ENCODE data around the gene CEP135. TPM values are rescaled to one million over a fixed set of nuclear protein-coding genes. Genes with fewer than 3 reads are reported as not detected.

CEP135 gene
- total RNA-seq, 1 experiment from 2014 or later = 10.5 TPM

DNA sequence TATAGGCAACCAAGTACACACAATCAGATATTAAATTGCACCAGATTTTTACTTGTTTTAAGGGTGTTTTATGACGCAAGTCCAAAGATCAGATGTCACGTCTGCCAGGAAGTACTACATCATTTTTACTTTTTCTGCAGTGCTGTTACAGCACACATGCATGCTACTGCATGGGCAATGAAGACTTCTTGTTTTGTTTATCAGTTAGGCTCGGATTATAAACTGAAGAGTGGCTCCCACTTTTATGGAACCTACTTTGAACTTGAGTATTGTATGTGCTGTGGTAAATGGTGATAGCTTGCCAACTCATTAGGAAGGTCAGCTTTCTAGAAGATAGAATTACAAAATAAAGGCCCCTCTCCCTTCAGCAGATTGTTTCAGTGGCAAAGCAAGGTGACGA lies 131.6 kb downstream of the CEP135 start:
- Mint-ChIP-seq H3K9me3 (ENCODE audit: unreplicated experiment) (no peaks in the 10 kb centered on the region), H3K4me1 (ENCODE audit: low read depth, unreplicated experiment) (no peaks in the 10 kb centered on the region), H3K27me3 (ENCODE audit: insufficient read depth, unreplicated experiment) (no peaks in the 10 kb centered on the region), H3K27ac (ENCODE audit: unreplicated experiment) (no peak overlapping the region), H3K4me3 (ENCODE audit: unreplicated experiment) (no peak overlapping the region), H3K36me3 (ENCODE audit: insufficient read depth, unreplicated experiment) (no peaks in the 10 kb centered on the region)
- DNase-seq = no peak
- Histone ChIP-seq H3K4me1 (no peaks in the 10 kb centered on the region; the same call in 1 of the 2 replicates), H3K4me3 (ENCODE audit: low read depth, low read length) (no peak overlapping the region), H3K27me3 (replicated peaks; ENCODE audit: control insufficient read depth, insufficient read depth, low read length) (no peaks in the 10 kb centered on the region), H3K36me3 (ENCODE audit: control insufficient read depth, insufficient read depth, low read length) (no peaks in the 10 kb centered on the region), H3K9me3 (no peaks in the 10 kb centered on the region)
- CTCF ChIA-PET = no interaction called here
- POLR2A ChIA-PET = no interaction called here
- TF ChIP-seq, protein P1, sequence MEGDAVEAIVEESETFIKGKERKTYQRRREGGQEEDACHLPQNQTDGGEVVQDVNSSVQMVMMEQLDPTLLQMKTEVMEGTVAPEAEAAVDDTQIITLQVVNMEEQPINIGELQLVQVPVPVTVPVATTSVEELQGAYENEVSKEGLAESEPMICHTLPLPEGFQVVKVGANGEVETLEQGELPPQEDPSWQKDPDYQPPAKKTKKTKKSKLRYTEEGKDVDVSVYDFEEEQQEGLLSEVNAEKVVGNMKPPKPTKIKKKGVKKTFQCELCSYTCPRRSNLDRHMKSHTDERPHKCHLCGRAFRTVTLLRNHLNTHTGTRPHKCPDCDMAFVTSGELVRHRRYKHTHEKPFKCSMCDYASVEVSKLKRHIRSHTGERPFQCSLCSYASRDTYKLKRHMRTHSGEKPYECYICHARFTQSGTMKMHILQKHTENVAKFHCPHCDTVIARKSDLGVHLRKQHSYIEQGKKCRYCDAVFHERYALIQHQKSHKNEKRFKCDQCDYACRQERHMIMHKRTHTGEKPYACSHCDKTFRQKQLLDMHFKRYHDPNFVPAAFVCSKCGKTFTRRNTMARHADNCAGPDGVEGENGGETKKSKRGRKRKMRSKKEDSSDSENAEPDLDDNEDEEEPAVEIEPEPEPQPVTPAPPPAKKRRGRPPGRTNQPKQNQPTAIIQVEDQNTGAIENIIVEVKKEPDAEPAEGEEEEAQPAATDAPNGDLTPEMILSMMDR (IDR thresholded peaks at IDR 0.05; ENCODE audit: insufficient read depth in 1 of 2, low read depth in 1 of 2, low read length in 1 of 2, severe bottlenecking in 1 of 2, unreplicated experiment in 1 of 2) = no peak
- intact Hi-C loops (cut with micrococcal nuclease; ENCODE audit: unreplicated experiment) = no loop called here
- no TSS peak for BruUV-seq (replicated peaks)

DNA sequence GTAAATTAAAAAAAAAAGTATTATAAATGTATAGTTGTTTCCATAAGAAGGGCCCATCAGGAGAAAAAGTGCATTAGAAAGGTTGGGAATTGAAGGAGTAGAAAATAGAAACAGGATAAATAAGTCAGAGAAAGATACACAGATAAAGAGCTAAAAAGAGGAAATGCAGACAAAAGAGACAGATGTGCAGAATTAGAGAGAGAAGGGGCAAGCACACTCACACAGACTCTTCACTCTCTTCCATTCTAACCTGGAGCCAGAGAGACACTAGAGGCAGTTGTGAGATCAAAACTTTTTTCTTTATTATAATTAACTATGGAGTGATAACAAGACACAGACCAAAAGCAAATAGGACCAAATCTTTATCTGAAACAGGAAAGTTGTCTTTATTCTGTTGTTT lies 134.1 kb downstream of the CEP135 start:
- no peaks in the 10 kb centered on the region for H3K36me3 ChIP-seq (ENCODE audit: control insufficient read depth, insufficient read depth, low read length)
- Mint-ChIP-seq H3K4me1 (ENCODE audit: low read depth, unreplicated experiment) (no peaks in the 10 kb centered on the region), H3K4me3 (ENCODE audit: unreplicated experiment) (no peak overlapping the region), H3K27me3 (ENCODE audit: insufficient read depth, unreplicated experiment) (no peaks in the 10 kb centered on the region), H3K27ac (ENCODE audit: unreplicated experiment) (no peak overlapping the region), H3K36me3 (ENCODE audit: insufficient read depth, unreplicated experiment) (no peaks in the 10 kb centered on the region), H3K9me3 (ENCODE audit: unreplicated experiment) (no peaks in the 10 kb centered on the region)
- DNase-seq = no peak
- BruUV-seq (replicated peaks) = no TSS peak
- POLR2A ChIA-PET = no interaction called here
- no peak overlapping the region for H3K4me3 ChIP-seq (ENCODE audit: low read depth, low read length)
- TF ChIP-seq, protein P1 (IDR thresholded peaks at IDR 0.05; ENCODE audit: insufficient read depth in 1 of 2, low read depth in 1 of 2, low read length in 1 of 2, severe bottlenecking in 1 of 2, unreplicated experiment in 1 of 2) = no peak
- intact Hi-C loops (cut with micrococcal nuclease; ENCODE audit: unreplicated experiment) = no loop called here
- no peaks in the 10 kb centered on the region for H3K27me3 ChIP-seq (replicated peaks; ENCODE audit: control insufficient read depth, insufficient read depth, low read length)
- CTCF ChIA-PET = interaction anchor here (1.2 kb wide), 1 partner anchor 134 kb away, joined by 3 read pairs; the partner anchor contains the start of gene CEP135
- H3K4me1 ChIP-seq = peaks cover 7% of the 10 kb centered on the region; the same call in 1 of the 2 replicates
- H3K9me3 ChIP-seq = no peaks in the 10 kb centered on the region

Other genes with a start within 250 kb of the CEP135 start
- gene EXOC1L, start 129.2 kb upstream of the CEP135 start, total RNA-seq (2022) = not detected in 2 replicates
- gene EXOC1, start 95.3 kb upstream of the CEP135 start, total RNA-seq (2022) = 19.9 and 22.0 TPM in 2 replicates

Measured in Caco-2 (cell line).